B cell (primary cell): ENCODE results near the gene ARHGEF7. TPM values are rescaled to one million over a fixed set of nuclear protein-coding genes. Genes with fewer than 3 reads are reported as not detected.

Source experiments
- ATAC-seq: fragments of 200-7000 bp; cut with Tn5 transposase; one replicate; pipeline ENCODE4 v1.10.0; 2021; ENCODE audit warnings: low read depth, mild to moderate bottlenecking, moderate number of reproducible peaks, moderate library complexity
- CTCF ChIA-PET: fragments of 350-600 bp; sonication (Branson Sonifier 250); formaldehyde crosslinking; loops from one replicate; lab custom pipeline; 2021; ENCODE audit warnings: antibody characterized with exemption, inconsistent platforms; lab: Charles Lee
- POLR2A ChIA-PET: fragments of 350-600 bp; sonication (Branson Sonifier 250); formaldehyde crosslinking; loops from one replicate; lab custom pipeline; 2021; ENCODE audit warnings: antibody characterized with exemption; lab: Charles Lee
- DNase-seq: peaks from one replicate; pipeline ENCODE4 v3.0.0; 2013
- H2AFZ ChIP-seq: 2 replicates; pipeline ENCODE4 v1.6.1; 2012; ENCODE audit warnings: mild to moderate bottlenecking, low read depth, low read length; ENCODE audit not compliant: insufficient read depth, poor library complexity, severe bottlenecking
- H3K27ac ChIP-seq, 2 donors: 1 replicate in 1 of 2; 2 replicates in 1 of 2; pipeline ENCODE4 v1.5.1; 2012 to 2013; ENCODE audit warnings: low read length in 2 of 2, mild to moderate bottlenecking in 2 of 2, moderate library complexity in 1 of 2
- H3K27me3 ChIP-seq, 4 experiments: fragments of 200-600 bp in 1 of 4; sonication (generic) in 1 of 4; replicated peaks in 1 of 4; 1 replicate in 2 of 4; 2 replicates in 2 of 4; pipeline versions ENCODE4 v1.6.1 to v1.7.0; 2013 to 2016; ENCODE audit warnings: low read length in 3 of 4, mild to moderate bottlenecking in 2 of 4, mixed read lengths in 1 of 4, moderate library complexity in 1 of 4; ENCODE audit not compliant: insufficient read depth in 4 of 4, control insufficient read depth in 3 of 4; ENCODE audit errors: control extremely low read depth in 1 of 4
- H3K36me3 ChIP-seq, 2 experiments: replicated peaks in 1 of 2; 1 replicate in 1 of 2; 2 replicates in 1 of 2; pipeline versions ENCODE4 v1.6.1 to v1.7.1; 2013; ENCODE audit warnings: low read length in 1 of 2; ENCODE audit not compliant: insufficient read depth in 2 of 2, control insufficient read depth in 1 of 2; ENCODE audit errors: control extremely low read depth in 1 of 2, extremely low read depth in 1 of 2
- H3K4me1 ChIP-seq, 2 donors: fragments of 200-600 bp in 1 of 2; sonication (generic) in 1 of 2; 1 replicate in 1 of 2; 2 replicates in 1 of 2; pipeline versions ENCODE4 v1.5.1 to v1.6.1; 2013 to 2017; ENCODE audit warnings: low read length in 2 of 2; ENCODE audit not compliant: control insufficient read depth in 2 of 2, insufficient read depth in 2 of 2
- H3K4me2 ChIP-seq: replicated peaks from 2 replicates; pipeline ENCODE3; 2012; ENCODE audit warnings: mild to moderate bottlenecking, low read depth, low read length; ENCODE audit not compliant: poor library complexity, severe bottlenecking
- H3K4me3 ChIP-seq, 5 experiments: fragments of 200-600 bp in 1 of 5; sonication (generic) in 1 of 5; 1 replicate in 3 of 5; 2 replicates in 2 of 5; pipeline versions ENCODE4 v1.5.1 to v1.7.0; 2011 to 2016; ENCODE audit warnings: low read length in 4 of 5, mild to moderate bottlenecking in 4 of 5, low read depth in 2 of 5, control low read depth in 1 of 5, moderate library complexity in 1 of 5; ENCODE audit not compliant: insufficient read depth in 1 of 5; ENCODE audit errors: control extremely low read depth in 1 of 5, extremely low read depth in 1 of 5
- H3K79me2 ChIP-seq: fragments of 200-600 bp; sonication (generic); one replicate; pipeline ENCODE4 v1.6.0; 2016; ENCODE audit warnings: low read length; ENCODE audit not compliant: control insufficient read depth, insufficient read depth
- H3K9ac ChIP-seq: fragments of 200-600 bp; sonication (generic); 2 replicates; pipeline ENCODE4 v1.6.1; 2017; ENCODE audit warnings: mild to moderate bottlenecking, low read length, moderate library complexity
- H3K9me3 ChIP-seq, 3 donors: one replicate each; pipeline versions ENCODE4 v1.6.1 to v1.7.1; 2013; ENCODE audit warnings: low read length in 2 of 3; ENCODE audit not compliant: control insufficient read depth in 2 of 3, insufficient read depth in 1 of 3; ENCODE audit errors: control extremely low read depth in 1 of 3
- H4K20me1 ChIP-seq: 2 replicates; pipeline ENCODE4 v1.6.0; 2012; ENCODE audit warnings: mild to moderate bottlenecking, low read length; ENCODE audit not compliant: insufficient read depth, control insufficient read depth, poor library complexity, severe bottlenecking
- H3K27ac Mint-ChIP-seq: one replicate; pipeline ENCODE4 v1.8.0; 2021; ENCODE audit warnings: mixed read lengths
- H3K27me3 Mint-ChIP-seq: one replicate; pipeline ENCODE4 v1.8.0; 2021; ENCODE audit warnings: mixed read lengths
- H3K4me1 Mint-ChIP-seq: one replicate; pipeline ENCODE4 v1.8.0; 2021; ENCODE audit warnings: mixed read lengths
- H3K4me3 Mint-ChIP-seq: one replicate; pipeline ENCODE4 v1.8.0; 2021; ENCODE audit warnings: mixed read lengths
- H3K9me3 Mint-ChIP-seq: one replicate; pipeline ENCODE4 v1.8.0; 2022; ENCODE audit warnings: mixed read lengths; ENCODE audit not compliant: insufficient read depth
- CTCF ChIP-seq: fragments of 200-600 bp; IDR thresholded peaks from one replicate; pipeline ENCODE4 v1.8.0; 2022; ENCODE audit warnings: antibody characterized with exemption, mild to moderate bottlenecking
- EZH2 ChIP-seq: IDR thresholded peaks from 2 replicates; pipeline ENCODE4 v1.6.1; 2012; ENCODE audit warnings: borderline replicate concordance, low read depth, mild to moderate bottlenecking, moderate library complexity, low read length; ENCODE audit not compliant: insufficient read depth, poor library complexity, severe bottlenecking
- WGBS: methylation state at CpG from one replicate; pipeline ENCODE4 v1.1.5; 2013; ENCODE audit warnings: missing lambda C conversion rate; ENCODE audit not compliant: insufficient coverage; 5-methylcytosine and 5-hydroxymethylcytosine counted together
- intact Hi-C: fragments of 100-400 bp; cut with micrococcal nuclease; formaldehyde crosslinking; loops from one replicate; pipeline ENCODE4 v1.10.0; 2022
- polyA plus RNA-seq: library from polyadenylated mRNA; depleted of rRNA; stranded (reverse); fragments of >200 nt; gene quantifications from 2 replicates; pipeline ENCODE4 v1.2.3, GENCODE V29; 2012
- total RNA-seq, 2 donors: library from RNA; stranded (reverse); fragments of 120-200 nt in 1 of 2; gene quantifications; 1 replicate in 1 of 2; 2 replicates in 1 of 2; pipeline versions ENCODE4 v1.2.3 to v1.2.4, GENCODE V29; 2013 to 2022

ARHGEF7 gene
- total and polyA plus RNA-seq, 2 donors (not counting 1 experiment from before 2014, with no cell fraction given), result 62.3 to 125 TPM

- no peak overlapping the region for H3K4me3 ChIP-seq
- WGBS, result 91% methylated on average over 5 of the region's 13 CpGs
- no peaks in the 10 kb centered on the region for H3K9me3 ChIP-seq
- DNase-seq (no peak), ATAC-seq (no peak)
- ChIA-PET CTCF (interaction anchor here (1.0 to 2.6 kb wide), 8 partner anchors 9 to 144 kb away, joined by 3 to 24 read pairs (median 4); no protein-coding TSS in a partner anchor), POLR2A (no interaction called here)
- H3K4me2 ChIP-seq, result no peak overlapping the region
- Mint-ChIP-seq H3K27ac (no peak overlapping the region), H3K4me1 (peaks cover 60% of the 10 kb centered on the region), H3K27me3 (no peaks in the 10 kb centered on the region), H3K4me3 (no peak overlapping the region), H3K9me3 (no peaks in the 10 kb centered on the region)
- no peak overlapping the region for H3K9ac ChIP-seq
- H3K27me3 ChIP-seq, result no peaks in the 10 kb centered on the region
- TF ChIP-seq EZH2, result no peak
- no peak for TF ChIP-seq CTCF
- peaks cover 90% of the 10 kb centered on the region for H3K79me2 ChIP-seq
- H4K20me1 ChIP-seq, result peaks cover 84% of the 10 kb centered on the region
- peaks cover 18 to 35% of the 10 kb centered on the region in 2 donors for H3K4me1 ChIP-seq
- no peak overlapping the region for H2AFZ ChIP-seq
- H3K27ac ChIP-seq, result no peak overlapping the region
- intact Hi-C loops, result no loop called here
- H3K36me3 ChIP-seq, result peaks cover 1 to 28% of the 10 kb centered on the region in 2 experiments
Observed at GRCh38 chr13:111211789-111212516, 96.8 kb downstream of the ARHGEF7 start.

- H3K4me3 ChIP-seq, result no peak overlapping the region
- Mint-ChIP-seq H3K9me3 (no peaks in the 10 kb centered on the region), H3K27ac (no peak overlapping the region), H3K4me3 (no peak overlapping the region), H3K27me3 (no peaks in the 10 kb centered on the region), H3K4me1 (peaks cover 56% of the 10 kb centered on the region)
- H3K27ac ChIP-seq, result no peak overlapping the region
- no peak for TF ChIP-seq EZH2
- H4K20me1 ChIP-seq, result peaks cover 84% of the 10 kb centered on the region
- H3K36me3 ChIP-seq, result peaks cover 1 to 30% of the 10 kb centered on the region in 2 experiments
- intact Hi-C loops, result no loop called here
- no peak overlapping the region for H2AFZ ChIP-seq
- no peaks in the 10 kb centered on the region for H3K9me3 ChIP-seq
- H3K4me1 ChIP-seq, result peaks cover 18 to 31% of the 10 kb centered on the region in 2 donors
- DNase-seq, result no peak
- no peak for ATAC-seq
- no CpG with 5 or more reads among the region's 4 CpGs for WGBS
- no peak overlapping the region for H3K9ac ChIP-seq
- peaks cover 90% of the 10 kb centered on the region for H3K79me2 ChIP-seq
- H3K27me3 ChIP-seq, result no peaks in the 10 kb centered on the region
- CTCF ChIA-PET, result interaction anchor here (1.0 to 2.6 kb wide), 5 partner anchors 12 to 144 kb away, joined by 3 to 24 read pairs (median 5); no protein-coding TSS in a partner anchor
- H3K4me2 ChIP-seq, result no peak overlapping the region
- POLR2A ChIA-PET, result no interaction called here
Observed at GRCh38 chr13:111212517-111212873, 97.4 kb downstream of the ARHGEF7 start.
